Gastroesophageal sphincter (tissue), 2 donors: ENCODE measurements around the gene SPINK6.

Source experiments
- POLR2A ChIP-seq, 2 donors: fragments of 450-650 bp; IDR thresholded peaks; one replicate each; pipeline ENCODE4 v1.6.1; 2017; ENCODE audit warnings: antibody characterized with exemption in 2 of 2, mild to moderate bottlenecking in 2 of 2, moderate library complexity in 1 of 2
- POLR2AphosphoS5 ChIP-seq: sonication (generic); formaldehyde crosslinking; IDR thresholded peaks from one replicate; pipeline ENCODE4 v1.6.1; 2017; ENCODE audit warnings: antibody characterized with exemption

GRCh38 chr5:148172377-148172776 lies 30.5 kb upstream of the SPINK6 start:
- TF ChIP-seq POLR2A (IDR thresholded peaks at IDR 0.05), result no peak
- TF ChIP-seq POLR2AphosphoS5, result no peak
